Uterus (tissue), 4 donors: ENCODE results near the gene NFKBIZ. TPM values are rescaled to one million over a fixed set of nuclear protein-coding genes. Genes with fewer than 3 reads are reported as not detected.

Source experiments
- DNase-seq, 2 donors: peaks; one replicate each; pipeline ENCODE4 v3.0.0-alpha.2; 2019 to 2020
- H3K27ac ChIP-seq, 2 donors: fragments of 200-600 bp; sonication (generic); 1 replicate in 1 of 2; 2 replicates in 1 of 2; pipeline ENCODE4 v1.5.1; 2016 to 2018
- H3K27me3 ChIP-seq, 2 donors: fragments of 200-600 bp; sonication (generic); one replicate each; pipeline ENCODE4 v1.5.1; 2018 to 2019; ENCODE audit warnings: control low read depth in 1 of 2
- H3K36me3 ChIP-seq, 2 donors: fragments of 200-600 bp; sonication (generic); one replicate each; pipeline ENCODE4 v1.5.1; 2019; ENCODE audit warnings: control low read depth in 1 of 2
- H3K4me1 ChIP-seq, 2 donors: fragments of 200-600 bp; sonication (generic); one replicate each; pipeline ENCODE4 v1.5.1; 2018 to 2019; ENCODE audit warnings: control low read depth in 1 of 2
- H3K4me3 ChIP-seq, 2 donors: fragments of 200-600 bp; sonication (generic); 1 replicate in 1 of 2; 2 replicates in 1 of 2; pipeline ENCODE4 v1.5.1; 2018 to 2019; ENCODE audit warnings: mild to moderate bottlenecking in 1 of 2
- H3K9me3 ChIP-seq, 2 donors: fragments of 200-600 bp; sonication (generic); one replicate each; pipeline ENCODE4 v1.5.1; 2019; ENCODE audit warnings: control low read depth in 1 of 2
- CTCF ChIP-seq, 4 experiments: fragments of 200-600 bp in 2 of 4; fragments of 450-650 bp in 2 of 4; sonication (generic) in 2 of 4; IDR thresholded peaks; one replicate each; pipeline ENCODE4 v1.5.1; 2016 to 2019; ENCODE audit warnings: antibody characterized with exemption in 4 of 4, mild to moderate bottlenecking in 2 of 4, moderate library complexity in 1 of 4
- POLR2A ChIP-seq, 2 donors: fragments of 450-650 bp; IDR thresholded peaks; one replicate each; pipeline ENCODE4 v1.6.1; 2016; ENCODE audit warnings: antibody characterized with exemption in 2 of 2, mild to moderate bottlenecking in 1 of 2, moderate library complexity in 1 of 2
- intact Hi-C: fragments of 100-400 bp; cut with DNase I; formaldehyde crosslinking; loops from one replicate; pipeline ENCODE4 v1.15.1; 2023; ENCODE audit warnings: low total_unique reads
- total RNA-seq, 4 donors: library from RNA; depleted of rRNA in 3 of 4; stranded (reverse); fragments of >200 nt in 3 of 4; gene quantifications; one replicate each; pipeline versions ENCODE4 v1.1.0 to v1.2.4, GENCODE V29; 2014 to 2023
- donor health status: DM: yes; HTN: yes; CAD: no.

Gene NFKBIZ
- total RNA-seq, 4 donors from 2014 or later: 10.2 to 119 (median 58.9) TPM

GRCh38 chr3:101865751-101866509, 16.6 kb downstream of the NFKBIZ start:
- Histone ChIP-seq H3K36me3 (no peaks in the 10 kb centered on the region), H3K4me3 (no peak overlapping the region), H3K27ac (no peak overlapping the region), H3K4me1 (no peaks in the 10 kb centered on the region), H3K9me3 (no peaks in the 10 kb centered on the region), H3K27me3 (no peaks in the 10 kb centered on the region)
- intact Hi-C loops: no loop called here
- no peak for TF ChIP-seq CTCF (IDR thresholded peaks at IDR 0.05)
- TF ChIP-seq POLR2A (IDR thresholded peaks at IDR 0.05): no peak
- no peak for DNase-seq

- H3K27me3 ChIP-seq: no peaks in the 10 kb centered on the region
- no peaks in the 10 kb centered on the region for H3K9me3 ChIP-seq
- DNase-seq: no peak
- intact Hi-C loops: no loop called here
- no peak overlapping the region for H3K27ac ChIP-seq
- H3K36me3 ChIP-seq: no peaks in the 10 kb centered on the region
- no peaks in the 10 kb centered on the region for H3K4me1 ChIP-seq
- no peak overlapping the region for H3K4me3 ChIP-seq
- TF ChIP-seq CTCF (IDR thresholded peaks at IDR 0.05): no peak
- TF ChIP-seq POLR2A (IDR thresholded peaks at IDR 0.05): no peak
These were observed 18.2 kb downstream of the NFKBIZ start for GRCh38 chr3:101867511-101867910.

- DNase-seq: no peak
- Histone ChIP-seq H3K36me3 (no peaks in the 10 kb centered on the region), H3K27me3 (no peaks in the 10 kb centered on the region), H3K4me3 (no peak overlapping the region), H3K9me3 (no peaks in the 10 kb centered on the region), H3K4me1 (no peaks in the 10 kb centered on the region), H3K27ac (no peak overlapping the region)
- intact Hi-C loops: no loop called here
- TF ChIP-seq POLR2A (IDR thresholded peaks at IDR 0.05) (no peak), CTCF (IDR thresholded peaks at IDR 0.05) (no peak)
These were observed 18.7 kb downstream of the NFKBIZ start for GRCh38 chr3:101867996-101868395.

- Histone ChIP-seq H3K36me3 (no peaks in the 10 kb centered on the region), H3K4me1 (no peaks in the 10 kb centered on the region), H3K27ac (no peak overlapping the region), H3K27me3 (no peaks in the 10 kb centered on the region), H3K4me3 (no peak overlapping the region), H3K9me3 (no peaks in the 10 kb centered on the region)
- no peak for DNase-seq
- intact Hi-C loops: no loop called here
- TF ChIP-seq CTCF (IDR thresholded peaks at IDR 0.05): no peak
- no peak for TF ChIP-seq POLR2A (IDR thresholded peaks at IDR 0.05)
These were observed 19.5 kb downstream of the NFKBIZ start for GRCh38 chr3:101868534-101869464.

GRCh38 chr3:101870138-101870537, 20.8 kb downstream of the NFKBIZ start:
- no peaks in the 10 kb centered on the region for H3K4me1 ChIP-seq
- no peaks in the 10 kb centered on the region for H3K9me3 ChIP-seq
- no peak for DNase-seq
- intact Hi-C loops: no loop called here
- H3K27ac ChIP-seq: no peak overlapping the region
- no peaks in the 10 kb centered on the region for H3K36me3 ChIP-seq
- no peak overlapping the region for H3K4me3 ChIP-seq
- no peaks in the 10 kb centered on the region for H3K27me3 ChIP-seq
- no peak for TF ChIP-seq CTCF (IDR thresholded peaks at IDR 0.05)
- TF ChIP-seq POLR2A (IDR thresholded peaks at IDR 0.05): no peak
